Thyroid gland (tissue), 4 donors: ENCODE results near the gene C5orf52. TPM values are rescaled to one million over a fixed set of nuclear protein-coding genes. Genes with fewer than 3 reads are reported as not detected.

Source experiments
- DNase-seq, 2 donors: peaks; one replicate each; pipeline ENCODE4 v3.0.0-alpha.2; 2019
- H3K27ac ChIP-seq, 3 donors: fragments of 200-600 bp; sonication (generic); 1 replicate in 2 of 3; 2 replicates in 1 of 3; pipeline ENCODE4 v1.5.1; 2016 to 2019; ENCODE audit warnings: mild to moderate bottlenecking in 1 of 3, moderate library complexity in 1 of 3
- H3K27me3 ChIP-seq: fragments of 200-600 bp; sonication (generic); one replicate; pipeline ENCODE4 v1.5.1; 2019
- H3K36me3 ChIP-seq, 2 donors: fragments of 200-600 bp; sonication (generic); one replicate each; pipeline ENCODE4 v1.5.1; 2016 to 2019
- H3K4me1 ChIP-seq, 2 donors: fragments of 200-600 bp; sonication (generic); one replicate each; pipeline ENCODE4 v1.5.1; 2017 to 2019
- H3K4me3 ChIP-seq, 3 donors: fragments of 200-600 bp; sonication (generic); replicated peaks in 1 of 3; 1 replicate in 2 of 3; 2 replicates in 1 of 3; pipeline ENCODE4 v1.5.1; 2016; ENCODE audit warnings: mild to moderate bottlenecking in 1 of 3
- H3K9me3 ChIP-seq: fragments of 200-600 bp; sonication (generic); one replicate; pipeline ENCODE4 v1.5.1; 2017
- CTCF ChIP-seq, 6 experiments: fragments of 200-600 bp in 3 of 6; fragments of 450-650 bp in 3 of 6; sonication (generic) in 3 of 6; IDR thresholded peaks; one replicate each; pipeline ENCODE4 v1.5.1; 2016 to 2019; ENCODE audit warnings: antibody characterized with exemption in 6 of 6, mild to moderate bottlenecking in 2 of 6, inconsistent platforms in 1 of 6, moderate library complexity in 1 of 6
- POLR2A ChIP-seq, 2 donors: fragments of 450-650 bp; IDR thresholded peaks; one replicate each; pipeline ENCODE4 v1.6.1; 2017; ENCODE audit warnings: antibody characterized with exemption in 2 of 2, mild to moderate bottlenecking in 2 of 2, moderate library complexity in 1 of 2
- WGBS, 2 donors: methylation state at CpG; one replicate each; pipeline ENCODE4 v1.1.5; 2017; 5-methylcytosine and 5-hydroxymethylcytosine counted together
- intact Hi-C: fragments of 100-400 bp; cut with DNase I; formaldehyde crosslinking; loops from one replicate; pipeline ENCODE4 v1.15.1; 2023
- total RNA-seq, 4 donors: library from RNA; depleted of rRNA; stranded (reverse); fragments of >200 nt; gene quantifications; one replicate each; pipeline ENCODE4 v1.2.3, GENCODE V29; 2016

The C5orf52 gene
- not detected for total RNA-seq

DNA sequence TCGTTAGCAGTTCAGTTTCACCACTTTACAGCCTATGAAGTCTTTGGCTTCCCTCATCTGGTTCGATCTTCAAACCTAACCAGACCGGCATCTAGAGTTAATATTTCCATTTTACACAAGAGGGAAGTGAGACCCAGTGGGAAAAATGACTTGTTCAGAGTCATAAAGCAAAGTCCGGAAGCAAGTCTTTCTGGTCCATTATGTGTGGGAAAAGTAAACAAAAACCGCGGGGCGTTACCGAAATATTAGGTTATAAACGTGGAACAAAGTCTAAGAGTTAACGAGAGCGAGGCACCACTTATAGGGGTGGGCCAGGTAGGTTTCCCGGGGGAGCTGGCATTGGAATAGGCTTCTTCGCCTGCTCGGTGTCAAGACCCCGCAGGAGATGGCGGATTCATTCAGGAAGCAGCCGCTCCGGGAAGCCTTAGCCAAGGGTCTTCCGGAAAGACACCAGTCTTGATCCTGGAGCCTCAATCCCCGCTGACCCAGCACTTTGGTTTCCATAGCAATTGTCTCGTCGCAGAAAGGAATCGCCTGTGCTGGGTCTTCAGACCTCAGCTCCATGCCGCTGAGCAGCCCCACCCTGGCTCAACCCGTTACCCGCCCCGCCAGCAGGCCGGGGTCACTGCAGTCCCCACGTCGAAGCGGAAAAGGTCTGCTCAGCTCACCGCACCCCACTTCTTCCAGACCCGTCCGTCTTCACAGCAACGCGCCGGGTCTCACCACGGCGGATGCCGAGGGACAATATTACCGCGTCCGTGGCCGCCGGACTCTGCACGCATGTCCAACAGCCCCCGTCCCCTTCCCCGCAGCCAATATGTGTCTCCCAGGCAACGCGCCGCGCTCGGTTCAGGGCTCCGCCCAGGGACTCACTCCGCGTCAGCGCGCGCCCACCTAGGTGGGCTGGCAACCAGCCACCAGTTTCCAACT lies at the start of gene C5orf52:
TSS of gene C5orf52 (plus strand) at position 872 of the 930 bp plus-strand sequence. CDS start 82 bp downstream, outside the sequence.
- intact Hi-C loops = no loop called here
- H3K27me3 ChIP-seq = no peaks in the 10 kb centered on the region
- peak; percentile 19 to 25 for DNase-seq

DNA sequence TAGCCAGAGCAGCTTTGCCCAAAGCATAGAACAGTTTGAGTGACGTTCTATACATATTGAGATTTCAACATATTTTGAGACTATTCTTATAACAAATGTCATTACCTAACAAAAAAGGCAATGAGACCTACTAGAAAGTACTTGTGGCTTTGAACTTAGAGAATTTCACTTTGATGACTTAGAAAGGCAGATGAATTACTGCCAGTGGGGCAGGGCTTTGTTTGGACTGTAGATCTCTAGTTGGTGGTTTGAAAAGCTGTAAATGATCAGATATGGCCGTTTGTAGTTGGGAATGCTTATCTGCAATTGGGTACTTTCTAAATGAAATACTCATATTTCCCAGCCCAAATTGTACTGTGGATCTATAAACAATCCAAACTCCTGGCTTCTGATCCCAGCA lies 47.2 kb upstream of the C5orf52 start:
- no peak for DNase-seq
- Histone ChIP-seq H3K4me1 (no peaks in the 10 kb centered on the region), H3K36me3 (no peaks in the 10 kb centered on the region), H3K4me3 (no peak overlapping the region), H3K27me3 (no peaks in the 10 kb centered on the region), H3K27ac (no peak overlapping the region), H3K9me3 (no peaks in the 10 kb centered on the region)
- whole genome bisulfite sequencing, 2 donors = 49 to 63% methylated on average over 2 of the region's 2 CpGs
- TF ChIP-seq CTCF (IDR thresholded peaks at IDR 0.05) = no peak
- no peak for TF ChIP-seq POLR2A (IDR thresholded peaks at IDR 0.05)
- intact Hi-C loops = no loop called here

More for the DNA sequence above, at the start of gene C5orf52:
- Histone ChIP-seq H3K4me3 (peak within 1 kb of the TSS in 2 of 3 donors; percentile 6 to 49), H3K27ac (no peak within 1 kb of the TSS), H3K4me1 (peaks cover 12 to 16% of the 10 kb centered on the region in 2 donors), H3K9me3 (no peaks in the 10 kb centered on the region), H3K36me3 (no peaks in the 10 kb centered on the region)
- WGBS, 2 donors = 5 to 7% methylated on average over 25 to 41 of the region's 59 CpGs
- TF ChIP-seq POLR2A (IDR thresholded peaks at IDR 0.05) (no peak), CTCF (IDR thresholded peaks at IDR 0.05) (no peak)

- intact Hi-C loops = no loop called here
- H3K36me3 ChIP-seq = no peaks in the 10 kb centered on the region
- TF ChIP-seq POLR2A (IDR thresholded peaks at IDR 0.05) (no peak), CTCF (IDR thresholded peaks at IDR 0.05) (no peak)
- H3K27me3 ChIP-seq = no peaks in the 10 kb centered on the region
- no peaks in the 10 kb centered on the region for H3K4me1 ChIP-seq
- H3K4me3 ChIP-seq = no peak overlapping the region
- no peak for DNase-seq
- no peak overlapping the region for H3K27ac ChIP-seq
- 93 to 96% methylated on average over 6 of the region's 6 CpGs for WGBS, 2 donors
- H3K9me3 ChIP-seq = no peaks in the 10 kb centered on the region
Observed at GRCh38 chr5:157626831-157627230, 44.5 kb upstream of the C5orf52 start.

- no peak for TF ChIP-seq CTCF (IDR thresholded peaks at IDR 0.05)
- TF ChIP-seq POLR2A (IDR thresholded peaks at IDR 0.05) = no peak
- Histone ChIP-seq H3K9me3 (no peaks in the 10 kb centered on the region), H3K36me3 (no peaks in the 10 kb centered on the region), H3K27ac (no peak overlapping the region), H3K27me3 (no peaks in the 10 kb centered on the region), H3K4me3 (no peak overlapping the region), H3K4me1 (no peaks in the 10 kb centered on the region)
- DNase-seq = no peak
- intact Hi-C loops = no loop called here
- WGBS, 2 donors = 91 to 93% methylated on average over 2 of the region's 2 CpGs
Observed at GRCh38 chr5:157630341-157630740, 41.0 kb upstream of the C5orf52 start.

- H3K4me3 ChIP-seq = no peak overlapping the region
- no peaks in the 10 kb centered on the region for H3K9me3 ChIP-seq
- no peak for TF ChIP-seq CTCF (IDR thresholded peaks at IDR 0.05)
- no peak for TF ChIP-seq POLR2A (IDR thresholded peaks at IDR 0.05)
- H3K27ac ChIP-seq = no peak overlapping the region
- H3K36me3 ChIP-seq = no peaks in the 10 kb centered on the region
- intact Hi-C loops = no loop called here
- no peaks in the 10 kb centered on the region for H3K4me1 ChIP-seq
- H3K27me3 ChIP-seq = no peaks in the 10 kb centered on the region
- WGBS, 2 donors = 92 to 94% methylated on average over 9 of the region's 9 CpGs
- DNase-seq = no peak
Observed at GRCh38 chr5:157640406-157641066, 30.8 kb upstream of the C5orf52 start.
